C4-2B (cell line): ENCODE data around the gene TMEM151A.

ENCODE experiments used
- H3K27ac ChIP-seq: fragments of 450-650 bp; 2 replicates; pipeline ENCODE4 v1.5.1; 2017
- CTCF ChIP-seq: fragments of 450-650 bp; conservative IDR thresholded peaks from 2 replicates; pipeline ENCODE4 v1.5.1; 2017; ENCODE audit warnings: mild to moderate bottlenecking
- ZFX ChIP-seq: fragments of 450-650 bp; IDR thresholded peaks from 2 replicates; pipeline ENCODE4 v1.6.1; 2017

Gene TMEM151A

GRCh38 chr11:66267379-66268243, 24.1 kb upstream of the TMEM151A start:
- H3K27ac ChIP-seq: peak overlapping the region; percentile 89
- TF ChIP-seq ZFX (no peak), CTCF (no peak; the same call in 1 of the 2 replicates)

DNA sequence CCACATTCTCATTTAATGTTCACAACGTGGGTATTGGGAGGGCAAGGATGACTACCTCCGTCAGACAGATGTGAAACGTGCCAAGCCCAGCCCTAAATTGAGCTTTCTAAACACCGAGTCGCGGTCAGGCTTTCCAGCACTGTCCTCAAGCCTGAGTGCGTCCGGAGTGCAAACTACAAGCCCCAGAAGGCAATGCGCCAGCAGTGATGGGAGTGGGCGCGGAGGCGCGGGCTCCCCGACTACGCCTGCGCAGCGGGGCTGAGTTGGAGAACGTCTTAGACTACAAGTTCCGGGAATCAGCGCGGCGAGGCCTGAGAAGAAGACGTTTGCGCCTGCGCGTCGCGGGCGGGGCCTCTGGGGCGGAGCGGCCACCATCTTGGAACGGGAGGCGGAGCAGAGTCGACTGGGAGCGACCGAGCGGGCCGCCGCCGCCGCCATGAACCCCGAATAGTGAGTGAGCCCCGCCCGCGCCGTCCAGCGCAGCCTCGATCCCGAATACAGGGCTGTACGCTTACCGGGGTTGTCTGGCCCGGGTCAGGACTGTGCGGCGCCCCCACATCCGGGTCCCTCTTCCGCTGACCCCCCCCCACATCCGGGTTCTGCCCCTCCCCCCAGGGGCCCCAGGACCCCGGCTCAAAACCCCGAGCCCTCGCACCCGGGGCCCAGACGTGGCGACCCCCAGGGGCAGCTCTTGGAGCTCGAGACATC, 23.3 kb upstream of the TMEM151A start, which contains the start of gene RAB1B:
RAB1B (plus strand) TSS at position 396 of the 708 bp plus-strand sequence; CDS start at position 437, 41 bp downstream.
- H3K27ac ChIP-seq: peak within 1 kb of the TSS; percentile 89
- TF ChIP-seq CTCF: no peak
- no peak for TF ChIP-seq ZFX

- TF ChIP-seq ZFX (peak; percentile 56; the same call in 1 of the 2 replicates), CTCF (no peak; the same call in 1 of the 2 replicates)
These were observed 22.5 kb upstream of the TMEM151A start for GRCh38 chr11:66268952-66269905.

DNA sequence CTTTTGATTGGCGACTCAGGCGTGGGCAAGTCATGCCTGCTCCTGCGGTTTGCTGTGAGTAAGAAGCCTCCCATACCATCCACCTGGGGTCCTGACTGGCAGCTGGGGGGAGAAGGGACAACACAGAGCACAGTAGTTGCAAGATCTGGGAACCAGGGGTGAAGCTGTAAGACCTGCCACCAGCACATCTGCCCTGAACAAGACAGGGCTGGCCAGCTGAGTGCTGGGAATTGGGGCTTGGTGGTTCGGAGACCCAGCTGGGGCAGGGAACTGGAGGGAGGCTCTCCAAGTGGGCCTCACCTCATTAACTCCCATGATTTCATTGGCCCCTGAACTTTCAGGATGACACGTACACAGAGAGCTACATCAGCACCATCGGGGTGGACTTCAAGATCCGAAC, 19.9 kb upstream of the TMEM151A start:
- no peak overlapping the region for H3K27ac ChIP-seq
- TF ChIP-seq CTCF (no peak), ZFX (no peak)

More at GRCh38 chr11:66268952-66269905, 22.5 kb upstream of the TMEM151A start:
- peak overlapping the region; percentile 89 for H3K27ac ChIP-seq

DNA sequence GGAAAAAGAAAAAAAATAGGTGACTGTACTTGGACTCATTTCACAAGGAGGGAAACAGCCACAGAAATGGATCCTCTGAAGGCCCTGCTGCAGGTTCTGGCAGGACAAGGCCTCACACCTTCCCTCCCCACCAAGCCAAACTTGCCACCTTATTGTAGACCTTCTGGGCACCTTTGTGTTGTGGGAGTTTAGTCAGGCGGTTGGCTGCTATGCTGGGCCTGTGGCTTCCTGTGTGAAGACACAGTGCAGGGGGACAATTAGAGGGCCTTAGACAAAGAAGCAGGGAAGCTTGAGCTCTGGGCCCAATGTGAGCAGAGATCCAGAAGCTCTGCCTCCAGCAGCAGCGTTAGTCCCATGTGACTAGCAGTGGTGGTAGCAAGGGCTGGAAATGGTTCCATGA, 19.1 kb upstream of the TMEM151A start:
- no peak overlapping the region for H3K27ac ChIP-seq
- TF ChIP-seq CTCF: no peak
- no peak for TF ChIP-seq ZFX

DNA sequence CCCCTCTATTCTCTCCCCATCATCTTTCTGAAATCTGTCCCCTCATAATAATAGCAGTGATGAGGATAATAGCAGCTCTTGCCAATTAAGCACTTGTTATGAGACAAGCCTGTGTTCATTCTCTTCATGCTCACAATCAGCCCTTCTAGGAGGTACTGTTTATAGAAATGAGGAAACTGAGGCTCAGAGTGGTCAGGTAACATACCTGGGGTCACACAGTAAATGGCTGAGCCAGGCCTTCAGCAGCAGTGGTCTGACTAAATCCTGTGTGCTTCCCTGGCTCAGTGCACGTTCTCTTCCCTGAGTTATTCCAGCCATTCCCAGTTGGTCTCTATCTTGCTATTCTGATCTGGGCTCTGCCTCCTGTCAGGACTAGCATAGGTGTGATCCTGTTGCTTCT, 17.5 kb upstream of the TMEM151A start:
- H3K27ac ChIP-seq: no peak overlapping the region
- TF ChIP-seq CTCF (no peak), ZFX (no peak)
